DLD1 (cell line): ENCODE results near the gene EYA3.

Experiments used
- in situ Hi-C: cut with HindIII; loops from 2 replicates; pipeline ENCODE4 v1.10.0; 2017; ENCODE audit warnings: low sequenced_read_pairs

Gene EYA3

DNA sequence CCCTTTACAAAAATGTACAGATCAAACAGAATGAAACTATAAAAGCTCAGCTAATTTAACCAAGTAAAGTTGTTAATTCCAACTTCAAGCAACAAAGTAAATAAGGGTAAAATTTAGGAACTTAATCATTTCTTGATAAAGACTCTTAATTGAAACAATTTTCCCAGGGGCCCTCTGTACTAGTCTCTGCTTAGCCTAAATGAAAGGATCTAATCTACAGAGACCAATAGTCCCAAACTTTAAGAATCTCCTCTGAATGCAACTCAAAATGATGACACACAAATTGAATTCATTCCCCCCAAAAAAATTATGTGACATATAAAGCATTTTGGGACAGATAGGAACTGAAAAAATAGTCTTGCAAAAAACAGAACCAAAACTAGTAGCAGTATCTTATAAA, 16.6 kb downstream of the EYA3 start:
- in situ Hi-C loops, result no loop called here

GRCh38 chr1:28070725-28071593, 17.5 kb downstream of the EYA3 start:
- in situ Hi-C loops, result no loop called here

DNA sequence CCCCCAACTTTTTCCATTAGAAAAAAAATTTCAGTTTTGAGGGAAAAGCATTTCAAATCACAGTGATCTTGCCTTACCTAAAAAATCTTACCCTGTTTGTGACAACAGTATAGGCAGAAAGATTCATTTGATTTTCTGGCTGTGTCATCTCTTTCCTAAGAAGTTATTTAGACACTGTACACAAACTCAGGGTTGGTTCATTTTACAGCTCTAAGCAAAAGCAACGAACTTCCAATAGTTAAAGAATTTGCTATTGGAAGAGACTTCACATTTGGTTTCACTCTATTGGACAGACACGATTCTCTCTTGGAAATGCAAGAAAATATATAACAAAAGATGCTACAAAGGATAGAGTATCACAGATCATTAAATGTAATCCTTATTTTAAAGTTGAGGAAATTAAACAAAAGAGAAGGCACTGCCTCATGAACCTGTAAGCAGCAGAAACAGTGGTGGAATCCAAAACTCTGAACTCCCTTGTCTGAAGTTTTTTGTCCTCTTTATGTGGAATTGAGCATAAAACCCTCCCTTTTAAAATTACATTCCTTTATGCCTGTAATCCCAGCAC, 20.8 kb downstream of the EYA3 start:
- in situ Hi-C loops, result no loop called here

DNA sequence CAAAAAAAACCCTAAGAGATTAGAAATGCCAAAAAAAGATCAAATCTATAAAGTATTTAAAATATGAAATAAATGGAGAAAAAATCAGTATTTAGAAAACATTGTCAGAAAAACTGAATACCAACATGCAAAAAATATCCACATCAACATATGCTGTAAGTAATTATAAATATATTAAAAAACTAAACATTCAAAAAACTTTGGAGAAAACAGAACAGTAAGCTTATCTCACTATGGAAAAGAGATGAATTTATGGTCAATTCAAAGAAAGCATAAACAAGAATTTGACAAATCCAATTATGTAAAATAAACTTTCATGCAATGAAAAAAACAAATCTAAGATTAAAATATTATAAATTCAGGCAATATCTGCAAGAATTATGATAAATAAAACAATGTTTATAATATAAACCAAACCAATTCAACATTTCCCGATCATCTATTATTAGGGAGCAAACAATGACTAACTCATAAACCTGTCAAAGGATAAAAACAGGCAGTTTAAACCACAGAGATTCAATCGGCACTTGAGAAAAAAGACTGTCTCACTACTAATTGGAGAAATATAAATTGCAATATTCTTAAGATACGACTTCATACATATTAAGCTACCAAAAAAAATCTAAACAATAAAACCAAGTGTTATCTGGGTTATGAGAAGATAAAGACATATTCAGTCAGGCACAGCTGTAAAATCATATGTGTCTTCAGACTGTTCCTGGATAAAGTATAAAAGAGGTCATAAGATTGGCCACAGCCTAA, 21.8 kb downstream of the EYA3 start:
- in situ Hi-C loops, result no loop called here

GRCh38 chr1:28064064-28064463, 24.3 kb downstream of the EYA3 start:
- in situ Hi-C loops, result no loop called here

DNA sequence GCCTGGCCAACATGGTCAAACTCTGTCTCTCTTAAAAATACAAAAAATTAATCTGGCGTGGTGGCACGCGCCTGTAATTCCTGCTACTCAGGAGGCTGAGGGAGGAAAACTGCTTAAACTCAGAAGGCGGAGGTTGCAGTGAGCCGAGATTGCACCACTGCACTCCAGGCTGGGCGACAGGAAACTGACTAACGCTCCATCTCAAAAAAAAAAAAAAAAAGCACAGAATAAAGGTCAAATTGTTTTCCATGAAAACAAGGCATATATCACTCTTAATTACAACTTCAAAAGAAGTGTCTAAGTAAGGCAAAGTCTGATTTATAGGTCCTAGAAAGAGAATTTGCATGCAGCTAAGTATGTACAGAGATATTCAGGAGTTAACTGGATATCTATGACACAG, 25.6 kb downstream of the EYA3 start:
- in situ Hi-C loops, result no loop called here

- in situ Hi-C loops, result no loop called here
These were observed 29.2 kb downstream of the EYA3 start for GRCh38 chr1:28058971-28059878.

- in situ Hi-C loops, result no loop called here
These were observed 30.2 kb downstream of the EYA3 start for GRCh38 chr1:28058168-28058567.

DNA sequence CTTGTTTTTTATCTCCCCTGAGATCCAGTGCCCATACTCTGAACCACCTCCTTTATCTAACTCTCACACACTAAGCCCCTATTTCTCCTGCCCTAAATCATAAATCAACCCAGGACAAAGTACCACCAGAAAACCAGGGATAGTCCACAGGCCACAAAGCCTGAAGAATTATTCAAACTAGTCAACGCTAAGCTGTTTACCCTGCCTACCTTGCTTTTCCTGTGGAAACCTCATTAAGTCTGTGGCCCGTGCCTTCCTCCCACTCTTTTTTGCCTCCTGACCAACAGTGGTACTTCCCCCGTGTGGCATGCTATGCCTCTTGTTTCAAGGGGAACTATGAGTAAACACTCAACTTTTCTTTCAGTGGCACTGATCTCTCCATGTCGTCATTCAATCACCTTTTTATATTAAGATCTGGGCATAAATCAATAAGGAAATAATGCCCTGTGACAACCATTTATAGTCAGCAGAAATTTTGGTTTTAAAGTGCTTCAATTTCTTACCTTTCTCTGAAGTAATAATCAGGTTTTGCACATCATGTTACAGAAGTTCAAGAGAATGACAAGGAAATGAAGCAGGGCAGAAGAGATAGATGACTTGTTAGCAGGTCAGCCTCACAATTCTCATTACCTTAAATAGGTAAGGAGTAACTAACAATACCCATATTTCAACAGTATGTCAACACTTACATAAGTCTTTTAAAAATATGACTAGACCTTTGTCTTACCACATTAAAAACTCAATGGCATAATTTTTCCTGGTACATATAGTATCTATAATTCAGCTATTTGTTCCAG, 32.1 kb downstream of the EYA3 start:
- in situ Hi-C loops, result no loop called here

GRCh38 chr1:28050776-28051175, 37.6 kb downstream of the EYA3 start:
- in situ Hi-C loops, result no loop called here

GRCh38 chr1:28046716-28047115, 41.7 kb downstream of the EYA3 start:
- in situ Hi-C loops, result no loop called here

DNA sequence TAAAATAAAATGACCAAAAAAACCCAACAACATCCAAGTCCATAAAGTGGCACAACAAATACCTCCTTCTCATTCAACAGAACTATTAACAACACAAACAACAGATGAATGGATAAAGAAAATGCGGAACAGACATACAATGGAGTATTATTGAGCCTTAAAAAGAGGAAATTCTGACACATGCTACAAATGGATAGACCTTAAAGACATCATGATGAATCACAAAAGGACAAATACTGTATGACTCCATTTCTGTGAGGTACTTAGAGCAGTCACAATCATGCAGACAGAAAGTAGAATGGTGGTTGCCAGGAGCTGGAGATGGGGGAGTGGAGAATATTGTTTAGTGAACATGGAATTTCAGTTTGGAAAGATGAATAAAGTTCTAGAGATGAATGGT, 42.6 kb downstream of the EYA3 start:
- in situ Hi-C loops, result no loop called here

- in situ Hi-C loops, result no loop called here
These were observed 44.0 kb downstream of the EYA3 start for GRCh38 chr1:28044399-28044798.

GRCh38 chr1:28039341-28039740, 49.1 kb downstream of the EYA3 start:
- in situ Hi-C loops, result no loop called here

DNA sequence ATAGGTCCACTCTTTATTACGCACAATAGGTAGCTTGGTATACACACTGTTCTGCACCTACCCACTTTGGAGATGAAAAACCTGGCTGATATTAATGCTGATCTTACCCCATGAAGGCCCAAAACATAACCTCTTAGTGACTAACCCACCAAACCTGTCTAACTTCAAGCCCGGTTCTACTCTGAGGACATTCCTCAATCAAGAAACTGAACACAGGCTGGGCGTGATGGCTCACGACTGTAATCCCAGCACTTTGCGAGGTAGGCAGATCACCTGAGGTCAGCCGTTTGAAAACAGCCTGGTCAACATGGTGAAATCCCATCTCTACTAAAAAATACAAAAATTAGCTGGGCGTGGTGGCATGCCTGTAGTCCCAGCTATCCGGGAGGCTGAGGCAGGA, 50.5 kb downstream of the EYA3 start:
- in situ Hi-C loops, result no loop called here

- in situ Hi-C loops, result no loop called here
These were observed 51.2 kb downstream of the EYA3 start for GRCh38 chr1:28037206-28037605.

DNA sequence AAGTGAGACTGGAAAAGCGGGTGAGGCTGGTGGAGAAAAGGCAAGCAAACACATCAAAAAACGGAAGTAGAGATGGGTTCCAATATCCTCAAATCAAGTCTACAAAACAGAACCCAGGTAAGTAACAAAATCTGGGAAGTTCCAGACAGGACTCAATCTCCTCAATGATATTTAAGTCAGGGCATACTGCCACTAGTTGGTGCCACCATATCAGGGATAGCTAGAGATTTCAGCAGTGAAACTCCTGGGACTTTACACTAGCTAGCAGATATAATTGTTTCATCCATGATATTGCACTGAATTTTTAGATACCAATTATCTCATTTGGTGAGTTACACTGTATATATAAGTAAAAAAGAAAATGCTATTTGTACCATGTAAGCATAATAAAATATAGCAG, 52.0 kb downstream of the EYA3 start:
- in situ Hi-C loops, result no loop called here

DNA sequence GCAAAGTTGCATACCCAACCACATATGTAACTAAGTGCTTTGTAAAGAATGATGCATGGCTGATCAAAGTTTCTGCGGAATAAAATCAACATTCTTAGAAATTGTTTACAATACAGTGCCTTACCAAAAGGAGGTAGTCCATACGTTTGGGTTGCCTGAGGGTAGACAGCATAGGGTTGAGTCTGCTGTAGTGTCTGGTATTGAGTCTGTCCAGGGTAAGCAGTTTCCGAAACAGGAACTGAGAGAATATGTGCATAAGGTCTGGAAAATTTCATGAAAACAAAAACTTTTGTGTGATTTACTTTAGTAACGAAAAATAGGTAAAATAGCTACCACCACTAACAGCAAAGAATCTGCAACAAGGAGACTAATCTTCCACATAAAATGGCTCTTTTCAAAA, 53.0 kb downstream of the EYA3 start:
- in situ Hi-C loops, result no loop called here

GRCh38 chr1:28032281-28032680, 56.1 kb downstream of the EYA3 start:
- in situ Hi-C loops, result no loop called here

- in situ Hi-C loops, result no loop called here
These were observed 57.2 kb downstream of the EYA3 start for GRCh38 chr1:28031173-28031572.
